ENCODE data around the gene KSR2. TPM values are rescaled to one million over a fixed set of nuclear protein-coding genes. Genes with fewer than 3 reads are reported as not detected.

Gene KSR2
- total RNA-seq, 2 donors from 2014 or later: 0.02 to 0.04 TPM

DNA sequence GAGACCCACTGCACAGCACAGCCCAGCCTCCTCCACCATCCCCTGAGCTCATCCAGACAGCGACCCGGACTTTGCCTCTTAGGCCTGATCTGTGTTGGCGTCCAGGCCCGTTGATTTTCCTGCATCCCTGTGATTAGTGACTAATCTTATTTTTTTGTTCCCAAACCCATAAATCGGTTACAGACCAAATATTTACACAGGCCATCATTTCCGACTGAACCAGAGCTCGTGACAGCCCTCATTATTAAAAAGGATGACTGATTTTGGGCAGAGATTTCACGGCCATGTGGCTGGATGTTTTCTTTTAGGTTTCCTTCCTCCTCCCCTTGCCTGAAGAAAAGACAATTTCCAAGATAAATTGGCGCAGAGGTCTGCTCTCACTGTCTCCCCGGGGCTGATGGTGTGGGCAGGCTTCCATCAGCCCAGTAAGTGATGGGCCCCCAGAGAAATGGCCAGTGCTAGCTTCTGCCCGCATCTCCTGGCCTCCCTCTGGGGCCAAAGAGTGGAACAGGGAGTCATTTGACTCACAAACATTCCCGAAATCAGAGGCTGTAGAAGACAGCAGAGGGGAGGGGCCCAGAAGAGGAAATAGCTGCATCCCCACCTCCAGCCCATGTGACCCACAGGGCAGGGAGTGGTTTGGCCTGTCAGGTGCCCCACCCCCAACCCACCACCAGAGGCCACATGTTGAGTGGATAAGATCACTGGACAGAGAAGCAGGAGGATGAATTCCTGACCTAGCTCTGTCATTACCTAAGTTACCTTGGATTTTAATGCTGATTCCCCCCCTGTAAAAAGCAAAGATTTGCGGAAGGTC is 283.5 kb downstream of the KSR2 start:
- ATAC-seq: no peak
- no peak for DNase-seq (ENCODE audit: low spot score in 2 of 2)
- no peak overlapping the region for H3K27ac Mint-ChIP-seq
- peaks cover 4 to 9% of the 10 kb centered on the region in 2 donors for H3K9me3 Mint-ChIP-seq
- H3K36me3 Mint-ChIP-seq: no peaks in the 10 kb centered on the region

DNA sequence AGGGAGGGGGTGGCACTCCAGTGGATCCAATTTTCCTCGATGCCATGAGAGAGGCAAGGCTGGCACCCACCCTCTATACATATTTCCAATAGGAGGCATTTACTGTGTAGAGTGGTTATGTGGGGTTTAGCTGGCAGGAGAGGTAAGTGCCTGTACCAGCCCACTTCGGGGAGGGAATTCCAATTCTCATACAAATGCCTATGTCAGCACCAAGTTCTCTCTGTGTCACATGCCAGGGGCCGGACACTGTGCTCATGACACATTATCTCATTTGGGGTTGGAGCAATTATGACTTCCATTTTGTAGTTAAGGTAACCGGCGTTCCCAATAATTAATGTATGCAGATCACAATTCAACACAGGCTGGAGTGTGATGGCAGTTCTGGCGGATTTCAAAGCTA is 284.3 kb downstream of the KSR2 start:
- Mint-ChIP-seq H3K27ac (no peak overlapping the region), H3K9me3 (peaks cover 0 to 4% of the 10 kb centered on the region in 2 donors), H3K36me3 (no peaks in the 10 kb centered on the region)
- no peak for ATAC-seq
- no peak for DNase-seq (ENCODE audit: low spot score in 2 of 2)

DNA sequence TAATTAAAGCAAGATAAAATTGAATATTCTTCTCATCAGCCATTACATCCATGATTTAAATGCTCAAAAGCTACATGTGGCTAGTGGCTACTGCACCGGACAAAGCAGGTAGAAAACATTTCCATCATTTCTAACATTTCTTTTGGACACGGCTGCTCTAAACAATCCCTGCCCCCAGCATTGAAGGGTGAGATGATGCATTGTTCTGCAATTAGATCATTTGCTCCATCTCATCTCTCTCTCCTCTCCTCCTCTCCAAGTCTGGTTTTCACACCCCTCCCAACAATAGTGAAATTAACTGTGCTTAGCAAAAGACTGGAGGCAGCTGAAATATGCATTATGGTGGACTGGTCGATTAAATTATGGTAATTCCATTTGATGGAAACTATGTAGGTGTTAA is 288.5 kb downstream of the KSR2 start:
- DNase-seq (ENCODE audit: low spot score in 2 of 2): no peak
- ATAC-seq: no peak
- Mint-ChIP-seq H3K27ac (no peak overlapping the region), H3K9me3 (peaks cover 0 to 8% of the 10 kb centered on the region in 2 donors), H3K36me3 (no peaks in the 10 kb centered on the region)

DNA sequence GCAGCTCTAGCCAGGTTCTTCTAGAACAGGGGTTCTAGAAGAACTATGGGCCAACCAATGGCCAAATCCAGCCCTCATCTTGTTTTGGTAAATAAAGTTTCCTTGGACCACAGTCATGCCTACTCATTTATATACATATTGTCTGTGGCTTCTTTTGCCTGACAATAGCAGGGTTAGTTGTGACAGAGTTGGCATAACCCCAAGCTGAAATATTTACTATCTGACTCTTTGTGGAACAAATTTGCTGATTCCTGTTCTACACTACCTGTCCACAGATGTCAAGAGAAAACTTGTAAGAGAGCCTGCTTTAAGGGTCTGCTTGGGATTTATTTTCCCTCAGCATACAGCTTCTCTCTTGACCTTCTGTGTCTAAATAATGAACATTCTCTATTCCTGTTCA is 289.0 kb downstream of the KSR2 start:
- H3K27ac Mint-ChIP-seq: no peak overlapping the region
- peaks cover 2 to 12% of the 10 kb centered on the region in 2 donors for H3K9me3 Mint-ChIP-seq
- no peaks in the 10 kb centered on the region for H3K36me3 Mint-ChIP-seq
- DNase-seq (ENCODE audit: low spot score in 2 of 2) (no peak), ATAC-seq (no peak)

DNA sequence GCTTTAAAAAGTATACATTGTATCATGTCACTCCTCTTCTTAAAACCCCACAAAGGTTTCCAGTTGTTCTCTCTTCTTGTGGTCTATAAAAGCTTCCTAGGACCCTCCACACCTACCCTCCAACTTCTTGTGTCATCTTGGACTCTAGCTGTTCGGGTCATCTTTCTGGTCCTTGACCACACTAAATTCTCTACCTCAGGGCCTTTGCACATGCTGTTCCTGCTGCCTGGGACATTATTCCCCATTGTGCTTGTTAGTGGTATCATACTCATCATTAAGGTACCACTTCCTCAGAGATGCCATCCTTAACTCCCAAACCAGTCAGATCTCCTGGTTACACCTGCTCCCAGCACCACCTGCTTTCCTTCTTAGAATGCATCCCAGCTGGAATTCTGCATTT is 294.0 kb downstream of the KSR2 start:
- DNase-seq (ENCODE audit: low spot score in 2 of 2) (no peak), ATAC-seq (no peak)
- peaks cover 12 to 21% of the 10 kb centered on the region in 2 donors for H3K9me3 Mint-ChIP-seq
- H3K36me3 Mint-ChIP-seq: no peaks in the 10 kb centered on the region
- H3K27ac Mint-ChIP-seq: no peak overlapping the region

DNA sequence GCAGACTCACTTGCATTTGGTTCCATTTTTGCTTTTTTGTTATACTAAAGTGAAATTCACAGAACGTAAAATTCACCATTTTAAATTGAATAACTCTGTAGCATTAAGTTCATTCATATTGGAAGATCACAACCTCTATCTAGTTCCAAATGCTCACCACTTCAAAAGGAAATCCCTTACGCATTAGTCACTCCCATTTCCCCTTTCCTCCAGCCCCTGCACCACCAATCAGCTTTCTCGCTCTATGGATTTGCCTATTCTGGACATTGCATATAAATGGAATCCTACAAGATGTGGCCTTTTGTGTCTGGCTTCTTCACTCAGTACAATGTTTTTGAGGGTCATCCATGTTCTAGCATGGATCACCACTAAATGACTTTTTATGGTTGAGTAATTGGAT is 294.5 kb downstream of the KSR2 start:
- ATAC-seq: no peak
- no peak for DNase-seq (ENCODE audit: low spot score in 2 of 2)
- Mint-ChIP-seq H3K9me3 (peaks cover 12 to 21% of the 10 kb centered on the region in 2 donors), H3K27ac (no peak overlapping the region), H3K36me3 (no peaks in the 10 kb centered on the region)

DNA sequence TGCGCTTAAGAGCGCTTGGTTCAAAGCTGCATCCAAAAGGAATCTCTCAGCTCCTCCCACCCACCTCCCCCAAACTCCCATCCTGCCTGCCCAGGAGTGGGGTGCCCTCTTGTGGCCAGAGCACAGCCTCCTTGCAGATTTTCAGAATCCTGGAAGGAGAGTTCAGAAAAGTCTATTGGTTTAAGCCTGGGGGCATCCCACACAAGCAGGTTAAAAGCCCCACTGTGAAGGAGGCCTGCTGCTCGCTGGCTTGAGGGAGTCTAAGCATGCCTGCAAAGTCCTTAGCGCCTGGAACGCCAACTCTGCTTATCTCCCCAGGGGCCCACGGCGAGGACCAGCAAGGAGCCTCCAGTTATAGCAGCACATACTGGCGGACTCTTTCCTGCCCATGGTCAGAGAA is 297.1 kb downstream of the KSR2 start:
- Mint-ChIP-seq H3K36me3 (no peaks in the 10 kb centered on the region), H3K9me3 (peaks cover 13 to 21% of the 10 kb centered on the region in 2 donors), H3K27ac (no peak overlapping the region)
- DNase-seq (ENCODE audit: low spot score in 2 of 2) (no peak), ATAC-seq (no peak)

DNA sequence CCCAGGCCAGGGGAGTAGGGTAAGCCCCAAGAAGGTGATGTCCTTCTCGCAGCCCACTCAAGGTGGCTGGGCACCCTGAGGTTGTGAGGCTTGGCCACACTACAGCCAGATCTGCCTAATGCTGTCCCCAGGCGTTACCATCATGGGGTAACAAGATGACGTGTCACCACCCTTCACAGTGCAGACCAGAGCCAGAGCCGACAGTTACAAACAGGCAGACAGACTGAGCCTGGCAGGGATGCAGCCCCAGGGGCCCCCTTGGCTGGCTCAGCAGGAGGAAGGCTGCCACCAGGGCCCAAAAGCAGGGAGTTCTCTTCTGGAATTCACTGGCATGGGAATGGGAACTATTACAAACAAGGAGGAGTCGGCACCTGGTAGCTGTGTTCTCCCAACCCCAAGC is 304.6 kb downstream of the KSR2 start:
- Mint-ChIP-seq H3K27ac (no peak overlapping the region), H3K36me3 (no peaks in the 10 kb centered on the region), H3K9me3 (peaks cover 0 to 4% of the 10 kb centered on the region in 2 donors)
- ATAC-seq (no peak), DNase-seq (ENCODE audit: low spot score in 2 of 2) (no peak)

DNA sequence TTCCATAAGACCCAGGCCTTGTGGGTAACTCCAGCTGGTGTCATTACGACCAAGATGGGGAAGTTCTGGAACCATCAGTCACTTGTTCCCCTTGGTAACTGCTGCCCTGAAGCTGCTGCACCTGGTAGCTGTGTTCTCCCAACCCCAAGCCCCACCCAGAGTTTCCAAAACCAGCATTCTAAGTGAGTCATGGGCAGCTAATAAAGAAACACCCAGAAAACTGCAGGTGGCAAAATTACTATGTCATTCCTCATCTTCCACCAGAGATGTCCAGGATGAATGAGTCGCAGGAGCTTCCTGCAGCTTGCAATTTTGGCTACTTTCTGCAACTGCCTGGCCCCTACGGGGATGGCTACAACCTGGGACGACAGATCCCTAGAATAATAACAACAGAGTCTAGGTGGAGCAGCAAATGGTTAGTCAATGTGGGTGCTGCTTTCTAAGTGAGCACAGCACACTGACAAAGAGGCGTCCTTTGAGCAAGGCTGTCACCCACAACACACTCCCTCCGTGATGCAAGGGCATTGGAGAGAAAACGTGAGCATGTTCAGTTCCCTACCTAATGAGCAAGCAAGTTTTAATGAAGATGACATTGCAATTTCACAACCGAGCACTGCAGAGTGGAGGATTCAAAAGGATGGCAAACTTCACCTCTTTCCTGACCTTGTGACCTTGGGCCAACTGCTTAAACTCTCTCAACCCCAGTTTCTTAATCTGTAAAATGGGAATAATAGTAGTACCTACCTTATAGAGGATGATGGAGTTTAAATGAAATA is 306.0 kb downstream of the KSR2 start:
- Mint-ChIP-seq H3K9me3 (peaks cover 3 to 8% of the 10 kb centered on the region in 2 donors), H3K27ac (no peak overlapping the region), H3K36me3 (no peaks in the 10 kb centered on the region)
- DNase-seq (ENCODE audit: low spot score in 2 of 2): no peak
- no peak for ATAC-seq

DNA sequence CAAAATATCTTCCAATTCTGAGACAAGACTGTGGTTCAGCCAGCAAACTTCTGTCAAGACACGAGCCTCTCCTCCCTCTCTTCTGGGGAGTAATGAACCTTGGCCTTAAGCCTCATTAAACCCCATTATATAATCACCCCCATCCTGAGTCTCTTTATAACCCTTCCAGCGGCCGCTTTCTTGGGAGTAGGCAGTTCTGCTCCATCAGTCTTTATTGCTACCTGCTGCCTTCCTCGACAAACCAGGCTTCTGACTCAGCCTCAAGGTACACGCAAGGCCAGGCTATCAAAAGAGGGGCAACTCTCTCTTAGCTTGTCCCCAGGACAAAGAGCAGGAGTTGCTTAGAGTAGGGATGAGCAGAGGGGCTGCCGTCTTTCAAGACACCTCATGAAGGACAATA is 306.6 kb downstream of the KSR2 start:
- Mint-ChIP-seq H3K9me3 (peaks cover 5 to 8% of the 10 kb centered on the region in 2 donors), H3K27ac (no peak overlapping the region), H3K36me3 (no peaks in the 10 kb centered on the region)
- DNase-seq (ENCODE audit: low spot score in 2 of 2) (no peak), ATAC-seq (no peak)

DNA sequence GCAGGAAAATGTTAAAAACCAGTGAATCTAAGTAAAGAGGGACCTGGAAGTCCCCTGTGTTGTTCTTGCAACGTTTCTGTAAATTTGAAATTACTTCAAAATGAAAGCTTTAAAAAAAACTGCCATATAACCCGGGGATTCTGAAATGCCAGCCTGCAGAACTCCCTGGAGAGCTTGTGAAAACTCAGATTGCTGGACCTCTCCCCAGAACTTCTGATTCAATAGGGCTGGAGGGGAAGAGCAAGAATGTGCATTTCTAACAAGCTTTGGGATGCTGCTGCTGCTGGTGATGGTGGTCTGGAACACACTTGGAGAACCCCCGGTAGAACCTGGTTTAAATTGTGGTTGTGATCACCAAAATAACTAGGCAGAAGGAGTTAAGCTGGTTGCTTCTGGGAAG is 307.3 kb downstream of the KSR2 start:
- Mint-ChIP-seq H3K9me3 (peaks cover 5 to 6% of the 10 kb centered on the region in 2 donors), H3K36me3 (no peaks in the 10 kb centered on the region), H3K27ac (no peak overlapping the region)
- DNase-seq (ENCODE audit: low spot score in 2 of 2) (no peak), ATAC-seq (no peak)

DNA sequence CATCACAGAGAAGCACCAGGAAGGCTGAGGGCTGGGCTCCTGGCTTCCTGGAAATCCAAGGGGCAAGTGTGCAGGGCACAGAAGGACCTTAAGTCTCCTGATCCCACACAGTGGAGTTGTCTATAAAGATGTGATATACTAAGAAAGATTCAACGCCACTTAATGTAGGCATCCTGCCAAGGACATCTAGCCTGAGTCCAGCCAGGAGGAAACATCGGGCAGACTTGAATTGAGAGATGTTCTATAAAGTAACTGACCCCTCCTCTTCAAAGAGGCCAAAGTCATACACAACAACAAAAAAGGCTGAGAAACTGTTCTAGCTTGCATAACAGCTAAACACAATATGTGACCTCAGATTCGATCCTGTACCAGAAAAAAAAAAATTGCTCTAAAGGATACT is 307.9 kb downstream of the KSR2 start:
- ATAC-seq: no peak

DNA sequence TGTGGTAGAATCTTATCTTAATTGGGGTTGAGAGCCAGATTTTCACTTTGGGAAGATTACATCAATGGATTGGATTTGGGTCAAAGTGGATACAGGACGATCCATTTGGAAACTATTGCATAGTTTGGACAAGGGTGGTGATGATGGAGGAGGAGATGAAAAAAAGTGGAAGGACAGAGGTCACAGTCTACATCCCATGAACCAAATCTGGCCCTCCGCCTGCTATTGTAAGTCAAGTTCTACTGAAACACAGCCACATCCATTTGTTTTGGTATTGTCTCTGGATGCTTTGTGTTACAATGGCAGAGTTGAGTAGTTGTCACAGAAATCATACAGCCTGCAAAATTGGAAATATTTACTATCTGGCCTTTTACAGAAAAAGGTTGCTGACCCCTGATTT is 310.6 kb downstream of the KSR2 start:
- Mint-ChIP-seq H3K27ac (no peak overlapping the region), H3K9me3 (peaks cover 6 to 8% of the 10 kb centered on the region in 2 donors), H3K36me3 (no peaks in the 10 kb centered on the region)
- ATAC-seq: no peak
- DNase-seq (ENCODE audit: low spot score in 2 of 2): no peak

More for the DNA sequence above, 307.9 kb downstream of the KSR2 start:
- H3K27ac Mint-ChIP-seq: no peak overlapping the region
- H3K9me3 Mint-ChIP-seq: peaks cover 5 to 6% of the 10 kb centered on the region in 2 donors
- H3K36me3 Mint-ChIP-seq: no peaks in the 10 kb centered on the region
- DNase-seq (ENCODE audit: low spot score in 2 of 2): no peak

DNA sequence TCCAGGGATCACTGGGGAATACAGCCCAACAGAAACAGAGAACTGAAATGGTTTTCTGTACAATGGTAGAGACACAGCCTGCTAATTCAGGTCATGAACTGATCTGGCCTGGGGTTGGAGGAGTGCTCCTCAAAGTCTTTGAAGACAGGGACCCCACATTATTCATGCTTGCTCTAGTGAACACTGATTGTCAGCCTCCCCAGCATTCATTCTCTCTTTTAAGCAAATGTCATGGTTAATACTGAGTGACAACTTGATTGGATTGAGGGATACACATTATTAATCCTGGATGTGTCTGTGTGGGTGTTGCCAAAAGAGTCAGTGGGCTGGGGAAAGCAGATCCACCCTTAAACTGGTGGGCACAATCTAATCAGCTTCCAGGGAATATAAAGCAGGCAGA is 319.0 kb downstream of the KSR2 start:
- Mint-ChIP-seq H3K27ac (no peak overlapping the region), H3K36me3 (peaks cover 9 to 14% of the 10 kb centered on the region in 2 donors), H3K9me3 (peaks cover 13 to 19% of the 10 kb centered on the region in 2 donors)
- DNase-seq (ENCODE audit: low spot score in 2 of 2) (no peak), ATAC-seq (no peak)

DNA sequence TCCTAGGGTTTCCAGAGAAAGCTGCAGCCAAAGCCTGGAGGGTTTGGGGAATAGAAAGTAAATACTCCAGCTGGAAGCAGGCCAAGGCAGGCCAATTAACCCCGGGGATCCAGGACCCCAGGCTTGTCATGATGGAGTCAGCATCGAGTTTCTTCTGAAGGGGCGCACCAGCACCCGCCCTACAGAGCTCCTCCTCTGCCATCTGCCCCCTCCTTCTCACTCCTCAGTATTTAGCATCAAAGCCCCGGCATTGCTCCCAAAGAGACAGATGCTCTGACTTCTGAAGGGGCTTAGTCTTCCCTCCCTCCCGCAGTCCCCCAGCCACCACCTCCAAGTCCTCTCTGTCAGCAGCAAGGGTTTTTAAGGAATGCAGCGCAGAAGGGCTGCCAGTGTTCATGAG is 322.3 kb downstream of the KSR2 start:
- H3K9me3 Mint-ChIP-seq: peaks cover 9 to 14% of the 10 kb centered on the region in 2 donors
- no peak overlapping the region for H3K27ac Mint-ChIP-seq
- no peak for ATAC-seq
- no peak for DNase-seq (ENCODE audit: low spot score in 2 of 2)
- peaks cover 6 to 11% of the 10 kb centered on the region in 2 donors for H3K36me3 Mint-ChIP-seq

DNA sequence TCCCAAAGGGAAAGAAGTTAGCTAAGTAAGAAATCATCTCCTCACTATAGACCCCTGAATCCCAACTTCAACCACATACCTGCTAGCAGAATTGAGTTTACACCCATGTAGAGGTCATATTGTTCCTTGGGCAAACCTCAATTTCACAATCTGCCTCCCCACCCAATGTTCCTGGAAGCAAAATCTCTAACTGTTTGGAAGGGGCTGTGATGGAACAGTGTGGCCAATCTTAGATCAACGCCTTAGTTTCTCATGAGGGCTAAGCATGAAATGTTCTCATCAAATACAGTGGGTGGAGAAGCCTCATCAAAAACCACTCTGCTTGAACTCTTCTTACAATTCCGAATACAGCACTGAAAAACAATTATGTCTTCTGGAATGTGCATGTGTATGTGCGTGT is 323.3 kb downstream of the KSR2 start:
- Mint-ChIP-seq H3K9me3 (peaks cover 4 to 8% of the 10 kb centered on the region in 2 donors), H3K36me3 (peaks cover 0 to 5% of the 10 kb centered on the region in 2 donors), H3K27ac (no peak overlapping the region)
- ATAC-seq: no peak
- DNase-seq (ENCODE audit: low spot score in 2 of 2): no peak

DNA sequence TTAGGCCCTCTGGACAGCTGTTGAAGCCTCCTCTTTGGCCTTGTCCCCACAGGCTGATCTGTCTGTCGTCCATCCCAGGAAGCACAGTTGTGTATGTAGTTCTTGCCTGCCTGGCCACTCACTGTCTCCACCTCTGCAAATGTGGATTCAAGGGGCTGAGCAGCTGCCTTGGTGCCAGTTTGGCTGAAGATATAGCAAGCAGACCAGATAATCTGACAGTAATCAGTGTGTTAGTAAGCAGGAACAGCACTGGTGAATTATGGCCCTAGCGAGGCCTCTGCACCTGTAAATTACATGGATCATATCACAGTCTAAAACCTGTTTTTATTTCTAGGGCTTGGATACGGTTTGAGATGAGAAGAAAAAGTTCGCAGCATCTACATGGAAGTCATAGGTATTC is 324.8 kb downstream of the KSR2 start:
- DNase-seq (ENCODE audit: low spot score in 2 of 2) (no peak), ATAC-seq (no peak)
- H3K36me3 Mint-ChIP-seq: peaks cover 0 to 5% of the 10 kb centered on the region in 2 donors
- H3K9me3 Mint-ChIP-seq: peaks cover 4 to 8% of the 10 kb centered on the region in 2 donors
- H3K27ac Mint-ChIP-seq: no peak overlapping the region
